HEK293 (cell line): Measurements from ENCODE around the gene ZNF146.

ENCODE experiments used
- BCL11B ChIP-seq: fragments of 450-650 bp; formaldehyde crosslinking; IDR thresholded peaks from 2 replicates; pipeline ENCODE4 v1.5.1; 2016; ENCODE audit warnings: low read depth, missing biosample characterization, missing genetic modification characterization
- GLI4 ChIP-seq: fragments of 450-650 bp; formaldehyde crosslinking; IDR thresholded peaks from 2 replicates; pipeline ENCODE4 v1.5.1; 2016; ENCODE audit warnings: missing biosample characterization, missing genetic modification characterization
- KLF8 ChIP-seq: fragments of 450-650 bp; formaldehyde crosslinking; IDR thresholded peaks from 2 replicates; pipeline ENCODE4 v1.5.1; 2016; ENCODE audit warnings: missing biosample characterization, missing genetic modification characterization
- OVOL3 ChIP-seq: fragments of 450-650 bp; formaldehyde crosslinking; IDR thresholded peaks from 2 replicates; pipeline ENCODE4 v1.5.1; 2016; ENCODE audit warnings: missing biosample characterization, missing genetic modification characterization
- ZBTB1 ChIP-seq: fragments of 450-650 bp; formaldehyde crosslinking; IDR thresholded peaks from 2 replicates; pipeline ENCODE4 v1.5.1; 2016; ENCODE audit warnings: missing biosample characterization, missing genetic modification characterization
- ZEB2 ChIP-seq: fragments of 450-650 bp; formaldehyde crosslinking; IDR thresholded peaks from 2 replicates; pipeline ENCODE4 v1.5.1; 2016; ENCODE audit warnings: missing biosample characterization, missing genetic modification characterization
- ZIC2 ChIP-seq: fragments of 450-650 bp; formaldehyde crosslinking; IDR thresholded peaks from 2 replicates; pipeline ENCODE4 v1.5.1; 2016; ENCODE audit warnings: missing biosample characterization, missing genetic modification characterization
- ZNF140 ChIP-seq: fragments of 450-650 bp; formaldehyde crosslinking; IDR thresholded peaks from 2 replicates; pipeline ENCODE4 v1.5.1; 2016; ENCODE audit warnings: missing biosample characterization, missing genetic modification characterization
- ZNF148 ChIP-seq: fragments of 450-650 bp; formaldehyde crosslinking; IDR thresholded peaks from 2 replicates; pipeline ENCODE4 v1.5.0; 2017; ENCODE audit warnings: missing biosample characterization, missing genetic modification characterization, borderline replicate concordance
- ZNF157 ChIP-seq: fragments of 450-650 bp; formaldehyde crosslinking; IDR thresholded peaks from 2 replicates; pipeline ENCODE4 v1.5.1; 2016; ENCODE audit warnings: missing biosample characterization, missing genetic modification characterization
- ZNF202 ChIP-seq: fragments of 450-650 bp; formaldehyde crosslinking; IDR thresholded peaks from 2 replicates; pipeline ENCODE4 v1.5.1; 2016; ENCODE audit warnings: missing biosample characterization, missing genetic modification characterization, borderline replicate concordance
- ZNF221 ChIP-seq: fragments of 450-650 bp; formaldehyde crosslinking; IDR thresholded peaks from 2 replicates; pipeline ENCODE4 v1.5.1; 2017; ENCODE audit warnings: missing biosample characterization, missing genetic modification characterization, borderline replicate concordance
- ZNF280D ChIP-seq: fragments of 450-650 bp; formaldehyde crosslinking; IDR thresholded peaks from 2 replicates; pipeline ENCODE4 v1.5.1; 2016; ENCODE audit warnings: missing biosample characterization, missing genetic modification characterization
- ZNF302 ChIP-seq: fragments of 450-650 bp; formaldehyde crosslinking; IDR thresholded peaks from 2 replicates; pipeline ENCODE4 v1.5.1; 2016; ENCODE audit warnings: missing biosample characterization, missing genetic modification characterization, low read depth
- ZNF350 ChIP-seq: fragments of 450-650 bp; formaldehyde crosslinking; IDR thresholded peaks from 2 replicates; pipeline ENCODE4 v1.5.0; 2017; ENCODE audit warnings: missing biosample characterization, mild to moderate bottlenecking, missing genetic modification characterization
- ZNF426 ChIP-seq: fragments of 450-650 bp; formaldehyde crosslinking; IDR thresholded peaks from 2 replicates; pipeline ENCODE4 v1.5.1; 2017; ENCODE audit warnings: missing biosample characterization, missing genetic modification characterization, mild to moderate bottlenecking, inconsistent platforms, moderate library complexity
- ZNF433 ChIP-seq: fragments of 450-650 bp; formaldehyde crosslinking; IDR thresholded peaks from 2 replicates; pipeline ENCODE4 v1.5.1; 2016; ENCODE audit warnings: missing biosample characterization, missing genetic modification characterization, low read depth
- ZNF449 ChIP-seq: fragments of 450-650 bp; formaldehyde crosslinking; IDR thresholded peaks from 2 replicates; pipeline ENCODE4 v1.5.1; 2017; ENCODE audit warnings: missing biosample characterization, mild to moderate bottlenecking, missing genetic modification characterization, moderate library complexity
- ZNF514 ChIP-seq: fragments of 450-650 bp; formaldehyde crosslinking; IDR thresholded peaks from 2 replicates; pipeline ENCODE4 v1.5.1; 2016; ENCODE audit warnings: missing biosample characterization, missing genetic modification characterization
- ZNF544 ChIP-seq: fragments of 450-650 bp; formaldehyde crosslinking; IDR thresholded peaks from 2 replicates; pipeline ENCODE4 v1.5.0; 2017; ENCODE audit warnings: missing biosample characterization, missing genetic modification characterization
- ZNF571 ChIP-seq: fragments of 450-650 bp; formaldehyde crosslinking; IDR thresholded peaks from 2 replicates; pipeline ENCODE4 v1.5.0; 2017; ENCODE audit warnings: missing biosample characterization, missing genetic modification characterization
- ZNF626 ChIP-seq: fragments of 450-650 bp; sonication (Bioruptor Pico); formaldehyde crosslinking; IDR thresholded peaks from 2 replicates; pipeline ENCODE4 v1.5.1; 2018; ENCODE audit warnings: missing biosample characterization, missing genetic modification characterization, inconsistent platforms
- ZNF654 ChIP-seq: fragments of 450-650 bp; formaldehyde crosslinking; IDR thresholded peaks from 2 replicates; pipeline ENCODE4 v1.5.1; 2016; ENCODE audit warnings: low read depth, missing biosample characterization, missing genetic modification characterization
- ZNF660 ChIP-seq: fragments of 450-650 bp; IDR thresholded peaks from 2 replicates; pipeline ENCODE4 v1.5.1; 2018; ENCODE audit warnings: missing biosample characterization, mild to moderate bottlenecking, missing genetic modification characterization
- ZNF747 ChIP-seq: fragments of 450-650 bp; formaldehyde crosslinking; IDR thresholded peaks from 2 replicates; pipeline ENCODE4 v1.5.1; 2016; ENCODE audit warnings: missing biosample characterization, missing genetic modification characterization
- ZSCAN16 ChIP-seq: fragments of 450-650 bp; formaldehyde crosslinking; IDR thresholded peaks from 2 replicates; pipeline ENCODE4 v1.5.1; 2016; ENCODE audit warnings: missing biosample characterization, missing genetic modification characterization
- ZSCAN5A ChIP-seq: fragments of 450-650 bp; formaldehyde crosslinking; IDR thresholded peaks from 2 replicates; pipeline ENCODE4 v1.5.1; 2016; ENCODE audit warnings: missing biosample characterization, missing genetic modification characterization
- TF ChIP-seq, protein P1 (sequence below): fragments of 450-650 bp; IDR thresholded peaks from 2 replicates; pipeline ENCODE4 v1.5.1; 2018; ENCODE audit warnings: missing biosample characterization, mild to moderate bottlenecking, missing genetic modification characterization

ZNF146 gene

DNA sequence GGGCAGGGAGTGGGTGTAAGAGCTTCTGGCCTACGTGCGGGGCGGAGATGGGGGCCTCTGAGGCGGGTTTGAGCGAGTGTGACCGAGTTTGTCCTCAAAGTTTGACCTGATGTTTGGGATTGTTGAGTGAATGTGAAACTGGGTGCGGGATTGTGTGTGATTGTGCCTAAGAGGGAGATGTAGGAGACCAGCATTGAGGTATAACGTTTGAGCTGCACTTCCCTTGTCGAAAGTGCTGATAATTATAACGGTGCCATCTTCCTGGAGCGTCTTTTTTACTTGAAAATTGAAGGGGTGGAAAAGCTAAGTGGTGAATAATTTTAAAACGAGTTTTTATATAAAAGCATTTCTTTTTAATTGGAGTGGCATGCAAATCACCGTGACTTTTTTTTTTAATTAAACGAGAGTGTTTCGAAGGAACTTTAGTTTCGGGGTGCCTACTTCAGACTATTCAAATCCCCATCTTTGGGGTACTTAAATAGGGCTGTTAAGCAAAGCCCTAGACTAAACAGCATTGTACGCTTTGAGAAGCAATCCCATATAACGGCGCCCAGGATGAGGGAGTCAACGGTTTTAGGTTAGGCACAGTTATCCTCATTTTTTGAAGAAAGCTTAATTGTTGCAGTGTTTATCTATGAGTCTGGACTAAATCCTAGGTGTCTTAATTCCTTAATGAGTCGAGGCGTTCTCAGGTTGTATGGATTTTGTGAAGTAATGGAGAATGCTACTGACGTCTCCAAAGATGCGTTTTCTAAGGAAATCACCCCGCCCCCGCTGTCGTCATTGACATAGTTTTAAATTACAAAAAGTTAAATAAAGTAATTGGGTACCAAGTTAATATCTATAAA, 594 bp downstream of the ZNF146 start (continued):
- TF ChIP-seq ZSCAN5A (tag by site-specific recombination) = peak; percentile 3; the same call in 1 of the 2 replicates
- TF ChIP-seq ZNF449 (tag by site-specific recombination) = 0 out of 2 replicates have a peak, but pooled peaks have one; percentile 10
- TF ChIP-seq ZNF221 (tag by site-specific recombination) = no peak
- TF ChIP-seq ZNF157 (tag by site-specific recombination) = no peak
- no peak for TF ChIP-seq GLI4 (tag by site-specific recombination)
- TF ChIP-seq ZNF626 (tag by site-specific recombination) = no peak
- 0 out of 2 replicates have a peak, but pooled peaks have one; percentile 40 for TF ChIP-seq ZNF514 (tag by site-specific recombination)
- TF ChIP-seq ZEB2 (tag by site-specific recombination) = no peak
- peak; percentile 90; the same call in 1 of the 2 replicates for TF ChIP-seq ZNF280D
- TF ChIP-seq ZBTB1 (tag by site-specific recombination) = 0 out of 2 replicates have a peak, but pooled peaks have one; percentile 39
- peak; percentile 100 for TF ChIP-seq OVOL3 (tag by site-specific recombination)
- TF ChIP-seq ZNF140 = no peak
- TF ChIP-seq KLF8 (tag by site-specific recombination) = no peak
- TF ChIP-seq ZNF544 (tag by site-specific recombination) = no peak
- TF ChIP-seq ZIC2 (tag by site-specific recombination) = no peak
- TF ChIP-seq ZNF202 (tag by site-specific recombination) = no peak
- TF ChIP-seq ZNF148 = no peak; the same call in 1 of the 2 replicates
- TF ChIP-seq ZSCAN16 (tag by site-specific recombination) = peak; percentile 48; the same call in 1 of the 2 replicates
- no peak; the same call in 1 of the 2 replicates for TF ChIP-seq ZNF654
- no peak for TF ChIP-seq ZNF302 (tag by site-specific recombination)
- TF ChIP-seq, protein P1, sequence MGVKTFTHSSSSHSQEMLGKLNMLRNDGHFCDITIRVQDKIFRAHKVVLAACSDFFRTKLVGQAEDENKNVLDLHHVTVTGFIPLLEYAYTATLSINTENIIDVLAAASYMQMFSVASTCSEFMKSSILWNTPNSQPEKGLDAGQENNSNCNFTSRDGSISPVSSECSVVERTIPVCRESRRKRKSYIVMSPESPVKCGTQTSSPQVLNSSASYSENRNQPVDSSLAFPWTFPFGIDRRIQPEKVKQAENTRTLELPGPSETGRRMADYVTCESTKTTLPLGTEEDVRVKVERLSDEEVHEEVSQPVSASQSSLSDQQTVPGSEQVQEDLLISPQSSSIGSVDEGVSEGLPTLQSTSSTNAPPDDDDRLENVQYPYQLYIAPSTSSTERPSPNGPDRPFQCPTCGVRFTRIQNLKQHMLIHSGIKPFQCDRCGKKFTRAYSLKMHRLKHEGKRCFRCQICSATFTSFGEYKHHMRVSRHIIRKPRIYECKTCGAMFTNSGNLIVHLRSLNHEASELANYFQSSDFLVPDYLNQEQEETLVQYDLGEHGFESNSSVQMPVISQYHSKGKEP (tag by site-specific recombination) = no peak
- no peak for TF ChIP-seq ZNF350
- TF ChIP-seq ZNF747 (tag by site-specific recombination) = no peak
- no peak for TF ChIP-seq ZNF660 (tag by site-specific recombination)
- peak; percentile 26; the same call in 1 of the 2 replicates for TF ChIP-seq ZNF433 (tag by site-specific recombination)
- TF ChIP-seq BCL11B (tag by site-specific recombination) = 0 out of 2 replicates have a peak, but pooled peaks have one; percentile 1
- TF ChIP-seq ZNF571 = no peak
- no peak for TF ChIP-seq ZNF426 (tag by site-specific recombination)
